Activated CD8-positive, alpha-beta memory T cell treated with anti-CD3 and anti-CD28 coated beads, Interleukin-2, amount 50 U/mL, for 4 hours (primary cell): ENCODE data around the gene EPS8L1.
"Not testable (repeated sequence)": the region's sequence is repeated elsewhere in the genome, so short reads cannot be mapped to it uniquely, and the experiment has no call there.

Experiments
- DNase-seq: peaks from one replicate; pipeline ENCODE4 v3.0.0-alpha.2; 2020

Gene EPS8L1

DNA sequence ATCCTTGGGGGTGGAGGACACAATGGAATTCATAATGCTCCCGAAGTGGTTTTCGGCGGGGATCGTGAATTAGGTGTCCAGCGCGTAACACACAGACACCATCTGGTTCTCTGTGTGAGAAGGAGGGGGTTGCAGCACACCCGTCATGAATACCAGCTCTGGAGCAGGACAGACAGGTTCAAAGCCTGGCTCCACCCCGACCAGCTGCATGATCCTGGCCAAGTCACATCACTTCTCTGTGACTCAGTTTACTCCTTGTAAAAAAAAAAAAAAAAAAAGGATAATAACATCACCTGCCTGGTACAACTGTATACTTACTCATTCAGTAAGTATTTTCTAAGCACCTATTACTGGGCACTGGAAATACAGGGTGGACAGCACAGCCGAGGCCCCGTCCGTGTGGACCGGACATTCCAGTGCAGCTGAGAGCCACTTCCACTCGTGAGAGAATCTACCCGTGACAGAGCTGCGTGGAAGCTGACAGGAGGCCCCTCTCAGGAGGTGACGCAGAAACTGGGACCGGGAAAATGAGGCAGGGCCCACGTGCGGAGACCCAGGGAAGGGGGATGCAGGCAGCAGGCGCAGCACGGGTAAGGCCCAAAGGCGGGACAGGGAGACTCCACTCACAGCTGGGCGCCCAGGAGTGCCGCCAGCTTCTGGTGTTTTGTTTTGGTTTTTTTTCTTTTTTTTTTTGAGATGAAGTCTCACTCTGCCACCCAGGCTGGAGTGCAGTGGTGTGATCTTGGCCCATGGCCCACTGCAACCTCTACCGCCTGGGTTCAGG is 24.7 kb upstream of the EPS8L1 start:
- no peak for DNase-seq

DNA sequence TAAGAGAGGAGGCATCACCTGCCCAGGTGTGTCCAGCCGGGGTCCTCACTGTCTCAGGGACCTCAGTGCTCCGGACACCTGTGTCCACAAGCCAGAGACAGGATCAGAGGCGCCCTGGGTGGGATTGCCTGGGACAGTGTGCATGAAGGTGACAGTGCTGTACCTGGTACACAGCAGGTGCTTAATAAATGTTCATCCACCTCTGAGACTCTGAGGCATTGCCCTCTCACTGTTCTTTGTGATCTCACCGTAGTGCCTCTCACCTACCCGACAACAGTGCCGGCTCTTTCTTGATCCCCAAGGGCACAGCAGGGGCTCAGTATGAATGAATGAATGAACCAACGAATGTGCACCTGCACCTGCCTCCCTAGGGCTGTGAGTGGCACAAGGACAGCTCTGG is 21.9 kb upstream of the EPS8L1 start:
- DNase-seq, result no peak

DNA sequence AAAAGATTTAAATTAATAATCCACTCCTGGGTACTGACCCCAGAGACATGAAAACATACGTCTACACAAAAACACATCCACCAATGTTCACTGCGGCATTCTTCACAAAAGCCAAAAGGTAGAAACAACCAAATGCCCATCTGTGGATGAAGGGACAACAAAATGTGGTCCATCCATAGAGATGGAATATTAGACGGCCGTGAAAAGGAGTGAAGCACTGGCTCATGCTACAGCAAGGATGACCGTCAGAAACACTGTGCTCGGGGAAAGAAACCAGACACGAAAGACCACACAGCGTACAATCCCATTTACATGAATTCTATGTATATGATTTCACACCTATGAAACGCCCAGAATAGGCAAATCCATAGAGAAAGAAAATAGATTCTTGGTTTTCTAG is 18.8 kb upstream of the EPS8L1 start:
- no peak for DNase-seq

DNA sequence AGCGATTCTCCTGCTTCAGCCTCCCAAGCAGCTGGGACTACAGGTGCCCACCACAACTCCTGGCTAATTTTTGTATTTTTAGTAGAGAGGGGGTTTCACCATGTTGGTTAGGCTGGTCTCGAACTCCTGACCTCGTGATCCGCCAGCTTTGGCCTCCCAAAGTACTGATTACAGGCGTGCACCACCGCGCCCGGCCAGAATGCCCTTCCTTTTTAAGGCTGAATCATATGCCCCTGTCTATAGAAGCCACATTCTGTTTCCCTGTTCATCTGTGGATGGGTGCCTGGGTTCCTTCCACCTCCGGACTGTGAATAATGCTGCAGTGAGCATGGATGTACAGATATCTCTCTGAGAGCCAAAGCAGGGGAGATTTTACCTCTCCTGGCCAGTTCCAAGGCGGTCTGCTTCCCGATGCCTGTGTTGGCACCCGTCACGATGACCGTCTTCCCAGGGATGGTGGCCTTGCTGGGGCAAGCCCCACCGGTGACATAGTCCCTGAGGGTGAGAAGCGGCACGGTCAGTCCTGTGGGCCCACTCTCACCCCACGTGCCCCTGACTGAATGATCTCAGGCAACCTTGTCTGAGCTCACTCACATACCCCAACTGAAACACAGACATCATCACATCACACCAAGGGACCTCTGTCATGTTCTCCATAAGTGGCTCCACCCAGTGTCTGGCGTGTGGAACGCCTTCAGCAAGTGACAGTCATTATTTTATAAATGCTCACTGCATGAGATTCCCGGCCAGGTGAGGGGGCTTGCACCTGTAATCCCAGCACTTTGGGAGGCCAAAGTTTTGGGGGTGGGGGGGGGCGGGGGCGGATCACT is 16.7 kb upstream of the EPS8L1 start:
- no peak for DNase-seq

DNA sequence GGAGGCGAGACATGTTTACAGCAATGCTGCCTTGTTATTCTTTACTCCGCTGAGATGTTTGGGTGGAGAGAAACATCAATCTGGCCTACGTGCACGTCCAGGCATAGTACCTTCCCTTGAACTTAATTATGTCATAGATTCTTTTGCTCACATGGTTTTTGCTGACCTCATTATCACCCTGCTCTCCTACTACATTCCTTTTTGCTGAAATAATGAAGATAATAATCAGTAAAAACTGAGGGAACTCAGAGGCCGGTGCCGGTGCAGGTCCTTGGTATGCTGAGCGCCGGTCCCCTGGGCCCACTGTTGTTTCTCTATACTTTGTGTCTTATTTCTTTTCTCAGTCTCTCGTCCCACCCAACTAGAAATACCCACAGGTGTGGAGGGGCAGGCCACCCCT is 15.4 kb upstream of the EPS8L1 start:
- not testable (repeated sequence) for DNase-seq

DNA sequence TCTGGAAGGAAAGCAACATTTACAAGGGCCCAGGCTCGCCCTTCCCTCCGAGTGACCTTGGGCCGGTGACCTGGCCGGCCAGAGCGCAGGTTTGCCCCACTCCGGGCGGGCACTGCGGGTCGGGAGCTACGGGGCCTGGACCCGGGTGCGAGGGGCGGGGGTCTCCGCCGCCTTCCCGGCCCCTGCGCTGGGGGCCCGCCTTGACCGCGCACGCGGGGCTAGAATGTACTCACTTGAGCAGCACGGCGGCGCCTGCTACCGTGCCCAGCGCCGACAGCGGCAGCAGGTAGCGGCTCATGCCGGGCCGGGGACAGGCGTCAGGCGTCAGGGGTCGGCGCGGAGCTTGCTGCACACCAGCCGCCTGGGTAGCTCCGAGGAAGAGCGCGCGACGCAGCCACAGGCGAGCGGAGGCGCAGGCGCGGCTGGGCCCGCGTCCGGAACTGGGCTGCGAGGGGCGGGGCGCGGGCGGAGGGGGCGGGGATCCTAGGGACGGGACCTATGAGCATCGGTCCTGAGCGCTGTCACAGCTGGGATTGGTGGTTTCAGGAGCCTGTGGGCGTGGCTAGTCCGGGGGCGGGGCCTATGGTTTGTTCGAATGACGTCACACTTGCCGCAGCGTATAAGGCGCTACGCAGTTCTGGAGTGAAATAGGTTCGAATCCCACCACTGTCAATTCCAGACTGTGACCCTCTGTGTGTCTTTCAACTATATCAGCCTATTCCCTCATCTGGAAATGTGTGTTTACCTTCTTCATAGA is 12.8 kb upstream of the EPS8L1 start, which contains the start of gene RDH13:
Gene RDH13 (minus strand): TSS at position 414 of the 757 bp plus-strand sequence. CDS start 116 bp downstream, at position 298.
- peak; percentile 96 for DNase-seq

DNA sequence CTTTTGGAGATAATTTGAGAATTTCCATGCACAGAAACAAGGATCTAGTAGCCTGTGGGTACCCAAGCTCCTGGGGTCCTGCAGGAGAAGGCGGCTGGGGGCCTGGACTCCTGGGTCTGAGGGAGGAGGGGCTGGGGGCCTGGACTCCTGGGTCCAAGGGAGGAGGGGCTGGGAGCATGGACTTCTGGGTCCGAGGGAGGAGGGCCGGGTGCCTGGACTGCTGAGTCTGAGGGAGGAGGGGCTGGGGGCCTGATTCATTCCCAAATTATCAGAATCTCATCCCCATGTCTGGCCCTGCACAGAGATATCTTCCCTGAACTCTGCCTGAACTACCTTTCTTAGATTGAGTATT is 12.2 kb upstream of the EPS8L1 start:
- no peak for DNase-seq

DNA sequence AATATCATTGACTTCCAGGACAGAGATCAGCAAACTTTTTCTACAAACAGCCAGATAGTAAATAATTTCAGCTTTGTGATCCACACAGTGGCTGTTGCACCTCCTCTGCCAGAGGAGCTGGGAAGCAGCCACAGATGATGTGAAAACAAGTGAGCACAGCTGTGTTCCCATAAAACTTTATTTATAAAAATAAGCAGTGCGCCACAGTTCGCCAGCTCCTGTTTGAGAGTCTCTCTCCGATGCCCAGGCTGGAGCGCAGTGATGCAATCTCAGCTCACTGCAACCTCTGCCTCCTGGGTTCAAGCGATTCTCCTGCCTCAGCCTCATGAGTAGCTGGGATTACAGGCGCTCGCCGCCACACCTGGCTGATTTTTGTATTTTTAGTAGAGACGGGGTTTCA is 10.2 kb upstream of the EPS8L1 start:
- not testable (repeated sequence) for DNase-seq

DNA sequence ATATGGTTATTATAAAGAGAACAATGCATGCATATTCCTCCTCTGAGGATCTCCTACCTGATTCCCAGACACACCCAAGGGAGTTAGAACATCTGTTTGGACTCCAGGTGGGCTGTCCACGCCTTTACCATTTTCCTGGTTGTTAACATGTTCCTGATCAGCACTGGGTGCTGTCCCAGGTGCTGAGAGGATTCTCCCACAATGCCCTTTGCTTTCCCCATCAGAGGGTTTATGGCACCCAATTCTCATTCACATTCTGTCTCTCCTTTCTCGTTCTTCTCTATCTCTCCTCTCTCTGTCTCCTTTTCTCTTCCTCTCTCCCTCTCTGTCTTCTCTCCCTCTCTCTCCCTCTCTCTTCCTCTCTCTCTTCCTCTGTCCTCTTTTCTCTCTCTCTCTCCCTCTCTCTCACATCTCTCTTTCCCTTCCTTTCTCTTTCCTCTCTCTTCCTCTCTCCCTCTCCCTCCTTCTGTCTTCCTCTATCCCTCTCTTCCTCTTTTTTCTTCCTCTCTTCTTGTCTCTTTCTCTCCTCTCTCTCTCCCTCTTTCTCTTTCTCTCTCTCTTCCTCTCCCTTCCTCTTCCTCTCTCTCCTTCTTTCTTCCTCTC is 9.5 kb upstream of the EPS8L1 start:
- no peak for DNase-seq

DNA sequence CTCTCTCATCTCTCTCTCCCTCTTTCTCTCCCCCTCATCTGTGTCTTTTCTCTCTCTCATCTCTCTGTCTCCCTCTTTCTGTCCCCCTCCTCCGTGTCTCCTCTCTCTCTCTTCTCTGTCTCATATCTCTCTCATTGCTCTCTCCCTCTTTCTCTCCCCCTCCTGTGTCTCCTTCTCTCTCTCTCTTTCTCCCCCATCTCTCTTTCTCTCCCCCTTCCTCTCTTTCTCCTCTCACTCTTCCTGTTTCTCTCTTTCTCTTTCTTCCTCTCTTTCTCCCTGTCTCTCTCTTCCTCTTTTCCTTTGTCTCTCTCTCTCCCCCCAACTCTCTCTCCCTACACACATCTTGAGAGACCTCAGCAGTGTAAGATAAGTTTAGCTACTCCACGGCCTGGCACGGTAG is 7.8 kb upstream of the EPS8L1 start:
- DNase-seq, result no peak

DNA sequence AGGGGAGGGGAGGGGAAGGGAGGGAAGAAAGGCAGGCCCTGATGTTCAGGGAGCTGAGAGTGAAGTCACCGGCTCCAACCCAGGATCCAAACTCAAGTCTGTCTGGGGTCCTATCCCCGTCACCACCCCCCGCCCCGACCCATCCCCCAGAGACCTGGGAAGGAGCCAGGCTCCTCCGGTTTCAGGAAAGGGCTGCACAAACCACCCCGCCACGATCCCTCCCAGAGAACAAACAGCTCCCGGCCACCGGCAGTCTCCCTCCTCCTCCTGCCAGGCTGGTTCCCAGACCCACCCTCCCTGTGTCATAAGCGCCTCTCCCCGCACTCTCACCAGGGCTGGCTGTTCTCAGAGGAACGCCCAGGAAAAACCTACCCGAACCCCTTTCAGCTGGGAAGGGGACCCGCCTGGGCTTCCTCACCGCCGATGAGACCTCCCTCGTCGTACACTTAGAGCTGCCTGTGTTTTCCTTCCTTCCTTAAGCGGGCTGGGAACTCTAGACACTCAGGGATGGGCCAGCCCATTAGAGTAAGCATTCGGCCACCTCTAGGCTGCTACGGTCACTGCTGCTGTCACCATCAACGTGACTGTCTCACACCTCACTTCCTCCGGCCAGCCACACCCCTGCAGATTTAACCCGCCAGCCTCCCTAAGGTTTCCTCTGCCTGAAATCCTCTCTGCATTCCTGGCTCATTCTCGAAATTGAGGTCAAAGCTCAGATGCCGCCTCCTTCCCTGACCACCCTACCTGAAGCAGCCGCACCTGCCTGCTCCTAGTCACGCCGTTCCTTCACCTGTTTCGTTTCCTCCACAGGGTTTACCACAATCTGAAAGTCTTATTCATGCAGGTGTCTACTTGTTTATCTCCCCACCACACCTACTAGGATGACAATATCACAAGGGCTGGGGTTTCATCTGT is 6.5 kb upstream of the EPS8L1 start:
- DNase-seq, result no peak

DNA sequence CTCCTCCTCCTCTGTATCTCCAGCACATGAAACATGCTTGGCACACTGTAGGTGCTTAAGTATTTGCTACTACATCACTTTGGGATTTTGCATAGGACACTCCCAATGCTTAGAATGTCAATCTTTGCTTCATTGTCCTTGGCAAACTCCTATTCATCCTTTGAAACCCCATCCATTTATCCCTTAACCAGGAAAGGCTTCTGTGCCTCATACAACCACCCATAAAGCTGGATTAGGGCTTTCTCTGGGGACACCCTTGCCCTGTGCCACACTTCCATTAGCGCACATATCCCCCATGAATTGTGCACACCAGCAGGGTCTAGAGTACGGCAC is 5.8 kb upstream of the EPS8L1 start:
- no peak for DNase-seq

DNA sequence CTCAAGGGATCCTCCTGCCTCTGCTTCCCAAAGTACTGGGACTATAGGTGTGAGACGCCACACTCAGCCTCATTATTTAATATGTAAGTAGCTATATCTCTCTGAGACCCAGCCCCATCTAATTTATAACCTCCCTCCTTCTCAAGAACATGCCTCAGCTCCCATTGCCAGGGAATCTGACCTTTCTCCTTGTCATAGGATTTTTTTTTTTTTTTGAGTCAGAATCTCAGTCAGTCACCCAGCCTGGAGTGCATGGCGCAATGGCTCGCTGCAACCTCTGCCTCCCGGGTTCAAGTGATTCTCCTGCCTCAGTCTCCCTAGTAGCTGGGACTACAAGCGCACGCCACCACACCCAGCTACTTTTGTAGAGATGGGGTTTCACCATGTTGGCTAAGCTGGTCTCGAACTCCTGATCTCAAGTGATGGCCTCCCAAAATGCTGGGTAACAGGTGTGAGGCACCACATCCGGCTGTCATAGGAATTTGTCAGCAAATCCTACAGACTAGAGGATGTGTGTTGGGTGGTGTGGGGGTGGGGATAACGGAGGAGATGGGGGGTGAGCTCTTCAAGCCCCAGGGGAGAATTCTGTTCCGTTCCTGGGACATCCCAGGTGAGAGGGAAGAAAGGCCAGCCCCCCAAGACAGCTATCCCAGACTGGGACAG is 5.1 kb upstream of the EPS8L1 start:
- no peak for DNase-seq

DNA sequence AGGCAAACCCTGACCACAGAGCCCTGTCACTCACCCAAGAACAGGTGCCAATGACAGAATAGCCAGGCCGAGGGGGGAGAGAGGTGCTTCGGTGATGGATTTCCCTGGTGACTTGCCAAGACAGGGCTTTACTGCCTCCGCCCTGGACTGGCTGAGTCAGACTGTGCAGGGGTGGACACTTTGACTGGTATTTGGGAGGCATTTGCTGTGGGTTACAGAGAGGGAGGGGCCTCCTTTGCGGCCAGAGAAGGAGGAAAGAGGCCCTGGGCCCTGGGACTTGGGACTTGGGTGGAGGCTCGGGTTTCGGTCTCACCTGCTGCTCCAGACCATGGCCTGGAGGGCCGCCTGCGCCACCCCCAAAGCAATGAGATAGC is 4.6 kb upstream of the EPS8L1 start:
- DNase-seq, result no peak

DNA sequence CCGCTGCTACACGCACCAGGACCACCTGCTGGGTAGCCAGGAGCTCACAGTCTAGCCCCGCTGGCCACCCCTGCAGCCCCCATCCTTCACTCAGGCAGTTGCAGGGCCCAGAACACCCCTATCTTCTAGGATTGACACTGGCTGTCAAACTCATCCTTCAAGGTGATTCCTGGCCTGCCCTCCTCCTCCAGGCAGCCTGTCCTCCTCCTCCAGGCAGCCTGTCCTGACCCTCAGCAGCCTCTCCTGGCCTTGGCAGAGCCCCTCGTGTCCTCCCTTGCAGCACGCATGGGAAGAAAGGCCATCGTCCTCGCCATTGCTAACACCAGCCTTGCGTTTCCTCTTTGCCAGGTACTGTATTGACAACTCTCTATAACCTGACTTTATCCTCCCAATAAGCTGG is 3.8 kb upstream of the EPS8L1 start:
- DNase-seq, result no peak

DNA sequence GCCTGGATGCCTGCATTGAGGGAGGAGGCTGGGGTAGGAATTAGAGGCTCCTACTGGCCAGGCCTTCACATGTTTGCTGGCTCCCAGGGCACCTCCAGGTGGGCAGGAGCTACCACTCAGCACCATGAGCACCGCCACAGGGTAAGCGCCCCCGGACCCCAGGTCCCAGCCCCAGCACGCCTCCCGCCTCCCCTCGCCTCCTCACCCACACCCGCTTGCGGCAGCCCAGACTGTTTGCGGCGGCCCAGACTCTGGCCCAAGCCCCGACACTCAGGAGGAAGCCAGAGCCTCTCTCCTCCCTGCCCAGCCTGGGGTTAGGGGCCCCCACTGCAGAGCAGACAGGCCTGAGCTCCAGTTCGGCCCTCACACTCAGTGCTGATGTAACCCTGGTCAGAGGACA is 652 bp downstream of the EPS8L1 start:
- no peak for DNase-seq

DNA sequence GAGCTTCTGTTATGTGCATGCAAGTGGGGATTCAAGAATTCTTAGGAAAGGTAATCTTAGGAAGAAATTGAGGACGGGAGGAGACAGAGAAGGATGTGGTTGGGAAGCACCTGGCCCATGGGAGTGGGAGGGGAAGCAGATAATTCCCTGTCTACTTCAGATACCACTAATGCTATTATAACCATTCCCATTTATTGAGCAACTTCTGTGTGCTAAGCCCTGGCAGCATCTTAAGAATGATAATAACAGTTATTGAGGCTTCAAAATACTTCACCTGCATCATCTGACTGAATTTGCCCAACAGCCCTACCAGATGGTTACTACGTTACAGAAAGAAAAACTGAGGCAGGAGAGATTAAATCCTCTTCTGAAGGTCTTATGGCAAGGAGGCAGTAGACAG is 1.4 kb downstream of the EPS8L1 start:
- DNase-seq, result no peak

DNA sequence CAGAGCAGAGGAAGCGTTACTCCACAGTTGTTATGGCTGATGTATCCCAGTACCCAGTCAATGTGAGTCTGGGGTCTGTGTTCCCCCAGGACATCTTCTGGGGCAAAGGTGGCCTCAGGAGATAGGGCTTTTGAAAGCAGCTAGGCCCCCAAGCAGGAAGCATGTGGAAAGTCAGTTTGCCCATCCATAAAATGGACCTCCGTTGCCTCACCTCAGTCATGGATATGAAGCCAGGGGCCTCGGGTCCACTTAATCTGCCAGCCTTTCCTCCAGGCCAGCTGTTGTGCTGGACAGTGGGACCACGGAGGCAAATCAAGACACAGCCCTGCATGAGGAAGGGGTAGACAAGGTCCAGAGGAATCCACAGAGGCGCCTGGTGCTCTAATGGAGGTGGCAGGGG is 3.3 kb downstream of the EPS8L1 start:
- no peak for DNase-seq

DNA sequence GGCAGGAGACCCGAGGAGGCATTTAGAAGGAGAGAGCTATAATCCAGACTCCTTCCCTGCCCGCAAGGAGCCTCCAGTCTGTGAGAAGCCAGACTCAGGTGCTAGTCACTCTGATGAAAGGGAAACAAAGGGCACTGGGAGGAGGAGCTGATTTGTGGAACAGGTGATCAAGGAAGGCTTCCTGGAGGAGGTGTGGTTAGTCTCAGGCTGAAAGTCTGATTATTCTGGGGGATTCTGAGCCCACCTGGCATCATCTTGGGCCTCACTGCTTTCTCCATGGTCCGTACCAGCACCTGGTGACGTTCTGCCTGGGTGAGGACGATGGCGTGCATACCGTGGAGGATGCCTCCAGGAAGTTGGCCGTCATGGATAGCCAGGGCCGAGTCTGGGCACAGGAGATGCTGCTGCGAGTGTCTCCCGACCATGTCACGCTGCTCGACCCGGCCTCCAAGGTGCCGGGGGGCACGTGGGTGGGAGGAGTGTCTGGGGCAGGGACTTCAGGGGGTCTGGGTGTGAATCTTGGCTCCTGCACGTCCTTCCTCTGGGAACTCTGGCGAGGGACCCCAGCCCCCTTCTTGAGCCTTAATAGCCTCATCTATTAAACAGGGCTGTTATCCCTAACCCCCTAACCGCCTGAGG is 3.9 kb downstream of the EPS8L1 start:
- no peak for DNase-seq

DNA sequence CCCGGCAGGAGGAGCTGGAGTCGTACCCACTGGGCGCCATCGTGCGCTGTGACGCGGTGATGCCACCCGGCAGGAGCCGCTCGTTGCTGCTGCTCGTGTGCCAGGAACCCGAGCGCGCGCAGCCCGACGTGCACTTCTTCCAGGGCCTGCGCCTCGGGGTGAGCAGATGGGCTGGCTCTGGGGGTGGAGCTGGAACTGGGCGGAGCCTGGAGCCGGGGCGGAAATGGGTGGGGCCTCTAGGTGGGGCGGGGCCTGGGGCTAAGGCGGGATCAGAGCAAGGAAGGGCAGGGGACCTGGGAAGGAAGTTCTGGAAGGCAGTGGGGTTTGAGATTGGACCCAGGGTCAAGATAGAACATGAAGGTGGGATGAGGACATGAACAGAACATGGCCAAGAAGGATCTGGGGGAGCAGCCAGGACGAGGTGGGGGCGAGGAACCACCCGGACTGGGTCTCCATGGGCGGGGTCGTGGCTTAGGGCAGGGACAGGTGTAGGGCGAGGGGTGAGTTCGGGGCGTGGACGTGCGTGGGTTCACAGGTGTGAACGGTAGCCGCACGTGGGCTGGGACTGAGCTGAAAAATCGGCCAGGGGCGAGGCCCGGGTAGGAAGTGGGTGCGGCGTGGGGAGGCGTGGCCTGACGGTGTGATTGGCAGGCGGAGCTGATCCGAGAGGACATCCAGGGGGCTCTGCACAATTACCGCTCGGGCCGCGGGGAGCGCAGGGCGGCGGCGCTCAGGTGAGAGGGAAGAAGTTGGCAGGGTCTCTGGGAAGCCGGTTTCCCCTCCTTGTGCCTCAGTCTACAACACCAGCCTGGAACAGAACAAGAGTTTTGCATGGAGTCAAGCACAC is 4.7 kb downstream of the EPS8L1 start:
- peak; percentile 46 for DNase-seq
